CD4-positive, alpha-beta T cell (primary cell): ENCODE measurements around the gene CFAP299. TPM values are rescaled to one million over a fixed set of nuclear protein-coding genes. Genes with fewer than 3 reads are reported as not detected.

Source experiments
- ATAC-seq: fragments of 200-7000 bp; cut with Tn5 transposase; one replicate; pipeline ENCODE4 v1.10.0; 2022; ENCODE audit warnings: mild to moderate bottlenecking; ENCODE audit not compliant: poor library complexity
- CTCF ChIA-PET: fragments of 350-600 bp; sonication (Branson Sonifier 250); formaldehyde crosslinking; loops from one replicate; lab custom pipeline; 2021; ENCODE audit warnings: antibody characterized with exemption, inconsistent platforms; lab: Charles Lee
- POLR2A ChIA-PET: fragments of 350-600 bp; sonication (Branson Sonifier 250); formaldehyde crosslinking; loops from one replicate; lab custom pipeline; 2021; ENCODE audit warnings: antibody characterized with exemption, inconsistent platforms; lab: Charles Lee
- DNase-seq, 14 experiments: peaks; one replicate each; pipeline ENCODE4 v3.0.0-alpha.2; 2013 to 2020; ENCODE audit warnings: mixed read lengths in 2 of 14
- H3K27ac ChIP-seq, 2 donors: one replicate each; pipeline versions ENCODE4 v1.5.1 to v1.7.0; 2013; ENCODE audit warnings: low read length in 2 of 2, low read depth in 1 of 2, mild to moderate bottlenecking in 1 of 2
- H3K27me3 ChIP-seq, 2 experiments: 1 replicate in 1 of 2; 2 replicates in 1 of 2; pipeline versions ENCODE4 v1.6.1 to v1.7.0; 2013; ENCODE audit warnings: low read length in 2 of 2, control low read depth in 1 of 2, mild to moderate bottlenecking in 1 of 2, moderate library complexity in 1 of 2; ENCODE audit not compliant: insufficient read depth in 2 of 2, control insufficient read depth in 1 of 2
- H3K36me3 ChIP-seq: one replicate; pipeline ENCODE4 v1.6.1; 2013; ENCODE audit warnings: low read length, control low read depth; ENCODE audit not compliant: insufficient read depth
- H3K4me1 ChIP-seq: one replicate; pipeline ENCODE4 v1.6.1; 2013; ENCODE audit warnings: low read length, control low read depth; ENCODE audit not compliant: insufficient read depth
- H3K4me3 ChIP-seq: one replicate; pipeline ENCODE4 v1.5.1; 2013; ENCODE audit warnings: mild to moderate bottlenecking, low read length, moderate library complexity
- H3K9me3 ChIP-seq, 2 experiments: 1 replicate in 1 of 2; 2 replicates in 1 of 2; pipeline versions ENCODE4 v1.6.1 to v1.7.0; 2013; ENCODE audit warnings: low read length in 2 of 2, mild to moderate bottlenecking in 2 of 2, control low read depth in 1 of 2, moderate library complexity in 1 of 2; ENCODE audit not compliant: control insufficient read depth in 1 of 2, insufficient read depth in 1 of 2
- H3K27ac Mint-ChIP-seq: one replicate; pipeline ENCODE4 v1.8.0; 2020; ENCODE audit warnings: mixed read lengths
- H3K27me3 Mint-ChIP-seq: one replicate; pipeline ENCODE4 v1.8.0; 2021; ENCODE audit warnings: mixed read lengths
- H3K36me3 Mint-ChIP-seq: one replicate; pipeline ENCODE4 v1.8.0; 2021; ENCODE audit warnings: low read depth, mixed read lengths
- H3K4me1 Mint-ChIP-seq: one replicate; pipeline ENCODE4 v1.8.0; 2021; ENCODE audit warnings: low read depth, mixed read lengths
- H3K4me3 Mint-ChIP-seq: one replicate; pipeline ENCODE4 v1.8.0; 2020; ENCODE audit warnings: mild to moderate bottlenecking, mixed read lengths
- H3K9me3 Mint-ChIP-seq: one replicate; pipeline ENCODE4 v1.8.0; 2020; ENCODE audit warnings: mixed read lengths
- CTCF ChIP-seq: fragments of 200-600 bp; IDR thresholded peaks from one replicate; pipeline ENCODE4 v1.8.0; 2022; ENCODE audit warnings: antibody characterized with exemption, mild to moderate bottlenecking
- intact Hi-C, 2 experiments: fragments of 100-400 bp; cut with DNase I in 1 of 2; cut with micrococcal nuclease in 1 of 2; formaldehyde crosslinking; loops; one replicate each; pipeline versions ENCODE4 v1.15.1 to v1.9.0; 2023 to 2025; cut with DNase I, micrococcal nuclease
- total RNA-seq, 174 experiments: library from RNA in 2 of 174; stranded (reverse) in 2 of 174; gene quantifications; one replicate each; pipeline ENCODE4 v1.2.3 and lab custom pipeline; 2021 to 2026

The CFAP299 gene
- total RNA-seq, 2 experiments from 2014 or later: not detected

- Histone ChIP-seq H3K9me3 (no peaks in the 10 kb centered on the region), H3K36me3 (no peaks in the 10 kb centered on the region), H3K4me3 (no peak overlapping the region), H3K27ac (no peak overlapping the region), H3K4me1 (no peaks in the 10 kb centered on the region), H3K27me3 (no peaks in the 10 kb centered on the region)
- no peaks in the 10 kb centered on the region for H3K4me1 Mint-ChIP-seq
- no peak for DNase-seq
- TF ChIP-seq CTCF: no peak
- H3K4me3 Mint-ChIP-seq: no peak overlapping the region
- no peak for ATAC-seq
- no peaks in the 10 kb centered on the region for H3K36me3 Mint-ChIP-seq
- intact Hi-C loops: no loop called here
- peaks cover 4% of the 10 kb centered on the region for H3K27me3 Mint-ChIP-seq
- POLR2A ChIA-PET: no interaction called here
- no peaks in the 10 kb centered on the region for H3K9me3 Mint-ChIP-seq
- H3K27ac Mint-ChIP-seq: no peak overlapping the region
- CTCF ChIA-PET: no interaction called here
These were observed 77.6 kb downstream of the CFAP299 start for GRCh38 chr4:80413086-80413485.

GRCh38 chr4:80417019-80417418 is 81.5 kb downstream of the CFAP299 start:
- no peaks in the 10 kb centered on the region for H3K36me3 ChIP-seq
- no peak overlapping the region for H3K27ac Mint-ChIP-seq
- H3K27me3 Mint-ChIP-seq: no peaks in the 10 kb centered on the region
- no peaks in the 10 kb centered on the region for H3K36me3 Mint-ChIP-seq
- H3K9me3 Mint-ChIP-seq: no peaks in the 10 kb centered on the region
- no peaks in the 10 kb centered on the region for H3K9me3 ChIP-seq
- ATAC-seq (no peak), DNase-seq (no peak)
- CTCF ChIA-PET: no interaction called here
- H3K27me3 ChIP-seq: no peaks in the 10 kb centered on the region
- no peaks in the 10 kb centered on the region for H3K4me1 ChIP-seq
- H3K27ac ChIP-seq: no peak overlapping the region
- H3K4me3 ChIP-seq: no peak overlapping the region
- intact Hi-C loops: no loop called here
- TF ChIP-seq CTCF: no peak
- POLR2A ChIA-PET: no interaction called here
- no peaks in the 10 kb centered on the region for H3K4me1 Mint-ChIP-seq
- no peak overlapping the region for H3K4me3 Mint-ChIP-seq

- no peaks in the 10 kb centered on the region for H3K27me3 ChIP-seq
- no peak for ATAC-seq
- TF ChIP-seq CTCF: no peak
- Mint-ChIP-seq H3K9me3 (peaks cover 7% of the 10 kb centered on the region), H3K4me1 (peaks cover 14% of the 10 kb centered on the region), H3K4me3 (no peak overlapping the region), H3K27me3 (no peaks in the 10 kb centered on the region), H3K27ac (no peak overlapping the region), H3K36me3 (no peaks in the 10 kb centered on the region)
- H3K4me3 ChIP-seq: no peak overlapping the region
- no peak overlapping the region for H3K27ac ChIP-seq
- intact Hi-C loops: no loop called here
- DNase-seq: no peak
- CTCF ChIA-PET: no interaction called here
- no peaks in the 10 kb centered on the region for H3K36me3 ChIP-seq
- POLR2A ChIA-PET: no interaction called here
- peaks cover 0 to 6% of the 10 kb centered on the region in 2 experiments for H3K9me3 ChIP-seq
- H3K4me1 ChIP-seq: peaks cover 6% of the 10 kb centered on the region
These were observed 84.4 kb downstream of the CFAP299 start for GRCh38 chr4:80419946-80420345.
